HG03571 (cell line): Measurements from ENCODE around the gene DDT.
"Not testable (repeated sequence)": the region's sequence is repeated elsewhere in the genome, so short reads cannot be mapped to it uniquely, and the experiment has no call there.

ENCODE experiments used
- ATAC-seq: cut with Tn5 transposase; IDR thresholded peaks from one replicate; pipeline ENCODE4 v1.9.1; 2021; ENCODE audit not compliant: unreplicated experiment

Gene DDT

GRCh38 chr22:23989583-23990244 lies 15.5 kb upstream of the DDT start:
- not testable (repeated sequence) for ATAC-seq

- not testable (repeated sequence) for ATAC-seq
Measured at GRCh38 chr22:23986538-23987178, 12.4 kb upstream of the DDT start.

GRCh38 chr22:23986089-23986488 lies 11.8 kb upstream of the DDT start:
- not testable (repeated sequence) for ATAC-seq

- ATAC-seq = no peak
Measured at GRCh38 chr22:23984430-23984829, 10.2 kb upstream of the DDT start.

GRCh38 chr22:23980567-23980966 lies 6.3 kb upstream of the DDT start:
- ATAC-seq = not testable (repeated sequence)

GRCh38 chr22:23979557-23980240 lies 5.5 kb upstream of the DDT start, which contains the start of gene GSTT2:
Gene GSTT2, plus strand, starts transcription at chr22:23980134.
- not testable (repeated sequence) for ATAC-seq

- not testable (repeated sequence) for ATAC-seq
Measured at GRCh38 chr22:23977304-23977703, 3.1 kb upstream of the DDT start.

GRCh38 chr22:23974836-23975352 lies 653 bp upstream of the DDT start:
- ATAC-seq = not testable (repeated sequence)

- ATAC-seq = not testable (repeated sequence)
Measured at GRCh38 chr22:23971927-23972326, 2.3 kb downstream of the DDT start.

GRCh38 chr22:23970816-23971486 lies 3.3 kb downstream of the DDT start:
- ATAC-seq = no peak

GRCh38 chr22:23970201-23970641 lies 4.0 kb downstream of the DDT start:
- no peak for ATAC-seq

- no peak for ATAC-seq
Measured at GRCh38 chr22:23969071-23969470, 5.2 kb downstream of the DDT start.

GRCh38 chr22:23966568-23966967 lies 7.7 kb downstream of the DDT start, which contains the start of gene DDTL:
Gene DDTL, plus strand, starts transcription at chr22:23966888. Its CDS starts 27 bp downstream, at chr22:23966915.
- peak; percentile 94 for ATAC-seq

- ATAC-seq = not testable (repeated sequence)
Measured at GRCh38 chr22:23966094-23966493, 8.1 kb downstream of the DDT start.

GRCh38 chr22:23961084-23961771 lies 13.0 kb downstream of the DDT start, which contains the start of gene GSTT2B:
Gene GSTT2B, minus strand, starts transcription at chr22:23961195. Its CDS starts 64 bp downstream, at chr22:23961131.
- ATAC-seq = not testable (repeated sequence)

- ATAC-seq = not testable (repeated sequence)
Measured at GRCh38 chr22:23956301-23956900, 17.8 kb downstream of the DDT start.

GRCh38 chr22:23955886-23956285 lies 18.4 kb downstream of the DDT start:
- not testable (repeated sequence) for ATAC-seq

GRCh38 chr22:23954991-23955305 lies 19.3 kb downstream of the DDT start:
- not testable (repeated sequence) for ATAC-seq

- not testable (repeated sequence) for ATAC-seq
Measured at GRCh38 chr22:23954193-23954990, 19.8 kb downstream of the DDT start.
